ENCODE measurements around the gene GLA. TPM values are rescaled to one million over a fixed set of nuclear protein-coding genes. Genes with fewer than 3 reads are reported as not detected.
A peak's percentile ranks its signal among the peaks of the same experiment; 100 is the strongest.

GLA gene
- 16.2 TPM for total RNA-seq

DNA sequence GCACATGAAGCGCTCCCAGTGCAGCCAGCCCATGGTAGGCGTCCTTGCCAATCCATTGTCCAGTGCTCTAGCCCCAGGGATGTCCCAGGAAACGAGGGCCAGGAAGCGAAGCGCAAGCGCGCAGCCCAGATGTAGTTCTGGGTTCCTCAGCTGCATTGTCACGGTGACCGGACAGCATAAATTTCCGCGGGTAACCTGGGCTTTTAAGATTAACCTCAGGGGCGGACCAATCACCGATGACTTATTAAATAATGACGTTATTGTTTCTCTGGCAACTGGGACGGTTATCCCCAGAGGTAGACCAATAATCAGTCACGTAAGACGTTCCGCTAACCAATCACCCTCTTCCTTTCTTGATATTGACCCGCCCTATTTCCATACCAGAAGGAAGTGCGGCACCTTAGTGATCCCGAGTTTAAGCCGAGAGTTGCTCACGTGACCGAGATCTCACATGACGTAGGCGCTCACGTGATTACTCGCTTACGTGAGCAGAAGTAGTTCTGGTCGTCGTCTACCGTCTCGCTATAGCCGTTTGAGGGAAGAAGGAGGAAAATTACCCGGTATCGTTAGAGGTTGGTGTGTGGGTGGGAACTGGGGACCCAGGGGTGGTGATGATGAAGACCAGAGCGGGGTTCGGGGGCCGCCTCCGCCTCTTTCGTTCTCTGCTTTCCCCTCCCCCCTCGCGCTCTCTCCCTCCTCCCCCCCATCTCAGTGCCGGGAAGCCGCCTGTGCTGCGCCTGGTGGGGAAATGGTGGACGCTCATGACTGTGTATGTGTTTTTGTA lies at the start of gene GLA, which contains the start of gene HNRNPH2:
GLA (minus strand) TSS at position 178 of the 784 bp plus-strand sequence; CDS start at position 156, 22 bp downstream.
HNRNPH2 (plus strand) TSS at position 475 of the 784 bp plus-strand sequence. CDS start 3,767 bp downstream, outside the sequence.
- Histone ChIP-seq H3K4me1 (ENCODE audit: control insufficient read depth in 3 of 3, insufficient read depth in 3 of 3, low read length in 3 of 3) (peaks cover 13 to 24% (median 18%) of the 10 kb centered on the region in 3 donors), H3K9ac (ENCODE audit: low read depth in 1 of 3, low read length in 3 of 3) (peak within 1 kb of the TSS; percentile 81 to 92 (median 86)), H3K9me3 (ENCODE audit: control insufficient read depth in 3 of 3, low read length in 3 of 3) (no peaks in the 10 kb centered on the region), H3K4me3 (ENCODE audit: low read length in 3 of 3) (peak within 1 kb of the TSS; percentile 92 to 95 (median 93)), H3K27ac (ENCODE audit: low read depth, low read length) (peak within 1 kb of the TSS; percentile 90), H3K27me3 (ENCODE audit: control insufficient read depth in 3 of 3, insufficient read depth in 3 of 3, low read length in 3 of 3) (no peaks in the 10 kb centered on the region), H3K36me3 (ENCODE audit: control insufficient read depth in 3 of 3, insufficient read depth in 3 of 3, low read length in 3 of 3) (peaks cover 2 to 8% (median 5%) of the 10 kb centered on the region in 3 donors)

DNA sequence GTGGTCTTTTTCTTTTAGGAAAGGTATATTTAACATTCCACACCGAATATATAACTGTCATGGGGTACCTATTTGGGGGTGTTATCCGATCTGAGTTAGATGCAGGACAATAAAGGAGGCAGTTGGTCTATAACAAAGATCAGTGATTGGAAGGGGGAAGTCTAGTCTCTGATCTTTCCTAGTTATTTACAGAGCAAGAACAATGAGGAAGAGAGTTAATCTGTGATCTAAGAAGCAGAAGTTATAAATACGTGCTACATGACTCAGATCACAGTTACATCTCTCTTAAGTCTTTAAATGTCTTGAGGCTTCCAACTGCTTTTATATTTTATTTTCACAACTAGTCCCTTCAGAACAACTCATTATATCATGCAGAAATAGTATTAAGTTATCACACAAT lies 44.3 kb upstream of the GLA start:
- Histone ChIP-seq H3K4me1 (ENCODE audit: control insufficient read depth in 3 of 3, insufficient read depth in 3 of 3, low read length in 3 of 3) (no peaks in the 10 kb centered on the region), H3K9ac (ENCODE audit: low read depth in 1 of 3, low read length in 3 of 3) (no peak overlapping the region), H3K9me3 (ENCODE audit: control insufficient read depth in 3 of 3, low read length in 3 of 3) (no peaks in the 10 kb centered on the region), H3K4me3 (ENCODE audit: low read length in 3 of 3) (no peak overlapping the region), H3K27me3 (ENCODE audit: control insufficient read depth in 3 of 3, insufficient read depth in 3 of 3, low read length in 3 of 3) (no peaks in the 10 kb centered on the region), H3K27ac (ENCODE audit: low read depth, low read length) (no peak overlapping the region), H3K36me3 (ENCODE audit: control insufficient read depth in 3 of 3, insufficient read depth in 3 of 3, low read length in 3 of 3) (peaks cover 0 to 12% (median 8%) of the 10 kb centered on the region in 3 donors)

DNA sequence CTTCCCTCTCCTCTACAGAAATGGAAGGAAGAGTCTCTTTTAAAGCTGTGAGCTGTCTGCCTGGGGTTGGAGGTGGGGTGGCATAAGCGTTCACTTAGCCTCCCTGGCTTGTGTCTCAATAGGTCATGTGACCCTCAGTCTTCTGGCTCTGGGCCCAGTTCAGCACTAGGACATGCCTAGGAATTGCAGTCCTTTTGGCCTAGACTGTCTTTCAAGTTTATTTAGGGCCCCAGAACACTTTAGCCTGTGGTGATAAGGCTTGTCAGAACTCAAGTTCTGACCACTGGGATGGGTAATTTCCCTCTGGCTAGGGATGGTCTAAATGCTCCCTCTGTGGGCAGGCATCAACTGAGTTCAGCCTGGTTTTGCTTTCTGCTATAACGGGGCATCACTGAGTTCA lies 43.2 kb upstream of the GLA start:
- Histone ChIP-seq H3K9ac (ENCODE audit: low read depth in 1 of 3, low read length in 3 of 3) (no peak overlapping the region), H3K27me3 (ENCODE audit: control insufficient read depth in 3 of 3, insufficient read depth in 3 of 3, low read length in 3 of 3) (no peaks in the 10 kb centered on the region), H3K27ac (ENCODE audit: low read depth, low read length) (no peak overlapping the region), H3K4me1 (ENCODE audit: control insufficient read depth in 3 of 3, insufficient read depth in 3 of 3, low read length in 3 of 3) (no peaks in the 10 kb centered on the region), H3K4me3 (ENCODE audit: low read length in 3 of 3) (no peak overlapping the region), H3K36me3 (ENCODE audit: control insufficient read depth in 3 of 3, insufficient read depth in 3 of 3, low read length in 3 of 3) (peaks cover 0 to 12% (median 8%) of the 10 kb centered on the region in 3 donors), H3K9me3 (ENCODE audit: control insufficient read depth in 3 of 3, low read length in 3 of 3) (no peaks in the 10 kb centered on the region)

DNA sequence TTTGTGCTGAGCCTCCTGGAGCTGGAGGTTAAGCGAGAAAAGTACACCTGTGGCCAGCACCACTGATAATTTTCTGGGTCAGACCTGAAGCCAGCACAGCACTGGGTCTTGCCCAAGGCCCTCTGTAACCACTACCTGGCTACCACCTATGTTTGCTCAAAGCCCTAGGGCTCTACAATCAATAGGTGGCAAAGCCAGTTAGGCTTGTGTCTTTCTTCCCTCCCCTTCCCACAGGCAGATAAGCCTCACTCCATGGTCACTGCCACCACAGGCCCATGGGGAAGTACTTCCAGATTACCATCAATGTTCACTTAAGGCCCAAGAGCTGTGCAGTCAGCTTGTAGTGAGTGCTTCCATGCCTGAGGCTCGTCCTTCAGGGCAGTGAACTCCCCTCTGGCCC lies 42.4 kb upstream of the GLA start:
- Histone ChIP-seq H3K27me3 (ENCODE audit: control insufficient read depth in 3 of 3, insufficient read depth in 3 of 3, low read length in 3 of 3) (no peaks in the 10 kb centered on the region), H3K36me3 (ENCODE audit: control insufficient read depth in 3 of 3, insufficient read depth in 3 of 3, low read length in 3 of 3) (peaks cover 0 to 12% (median 10%) of the 10 kb centered on the region in 3 donors), H3K9ac (ENCODE audit: low read depth in 1 of 3, low read length in 3 of 3) (no peak overlapping the region), H3K9me3 (ENCODE audit: control insufficient read depth in 3 of 3, low read length in 3 of 3) (no peaks in the 10 kb centered on the region), H3K4me1 (ENCODE audit: control insufficient read depth in 3 of 3, insufficient read depth in 3 of 3, low read length in 3 of 3) (no peaks in the 10 kb centered on the region), H3K4me3 (ENCODE audit: low read length in 3 of 3) (no peak overlapping the region), H3K27ac (ENCODE audit: low read depth, low read length) (no peak overlapping the region)

DNA sequence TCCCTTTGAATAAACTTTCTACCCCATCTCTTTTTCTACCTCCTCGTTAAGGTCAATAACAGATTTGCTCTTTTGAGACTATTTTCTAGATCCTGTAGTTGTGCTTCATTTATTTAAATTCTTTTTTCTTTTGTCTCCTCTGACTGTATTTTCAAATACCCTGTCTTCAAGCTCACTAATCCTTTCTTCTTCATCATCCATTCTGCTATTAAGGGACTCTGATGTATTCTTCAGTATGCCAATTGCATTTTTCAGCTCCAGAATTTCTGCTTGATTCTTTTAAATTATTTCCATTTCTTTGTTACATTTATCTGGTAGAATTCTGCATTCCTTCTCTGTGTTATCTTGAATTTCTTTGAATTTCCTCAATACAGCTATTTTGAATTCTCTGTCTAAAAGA lies 41.6 kb upstream of the GLA start:
- Histone ChIP-seq H3K4me3 (ENCODE audit: low read length in 3 of 3) (no peak overlapping the region), H3K9me3 (ENCODE audit: control insufficient read depth in 3 of 3, low read length in 3 of 3) (no peaks in the 10 kb centered on the region), H3K9ac (ENCODE audit: low read depth in 1 of 3, low read length in 3 of 3) (no peak overlapping the region)

DNA sequence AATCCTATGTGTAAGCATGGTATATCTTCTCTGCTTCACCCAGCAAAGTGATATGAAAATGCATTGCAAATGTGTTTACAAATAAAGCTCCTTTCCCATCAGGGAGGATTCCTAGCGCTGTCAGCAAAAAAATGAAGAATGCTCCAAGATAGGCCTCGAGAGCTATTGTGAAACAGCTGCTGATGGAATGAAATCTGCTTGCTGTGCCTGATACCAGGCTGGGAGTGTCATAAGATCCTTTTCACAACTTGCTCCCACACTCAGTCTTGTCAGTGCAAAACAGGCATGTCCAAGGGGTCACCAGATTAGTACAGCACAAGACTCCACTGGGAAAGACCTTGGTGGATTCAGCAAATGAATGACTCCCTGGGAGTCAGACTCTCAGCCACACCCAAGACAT lies 34.4 kb upstream of the GLA start:
- Histone ChIP-seq H3K27ac (ENCODE audit: low read depth, low read length) (no peak overlapping the region), H3K4me1 (ENCODE audit: control insufficient read depth in 3 of 3, insufficient read depth in 3 of 3, low read length in 3 of 3) (no peaks in the 10 kb centered on the region), H3K9me3 (ENCODE audit: control insufficient read depth in 3 of 3, low read length in 3 of 3) (no peaks in the 10 kb centered on the region), H3K36me3 (ENCODE audit: control insufficient read depth in 3 of 3, insufficient read depth in 3 of 3, low read length in 3 of 3) (peaks cover 11 to 18% (median 13%) of the 10 kb centered on the region in 3 donors), H3K9ac (ENCODE audit: low read depth in 1 of 3, low read length in 3 of 3) (no peak overlapping the region), H3K4me3 (ENCODE audit: low read length in 3 of 3) (no peak overlapping the region), H3K27me3 (ENCODE audit: control insufficient read depth in 3 of 3, insufficient read depth in 3 of 3, low read length in 3 of 3) (no peaks in the 10 kb centered on the region)

More for the DNA sequence above, 41.6 kb upstream of the GLA start:
- Histone ChIP-seq H3K27me3 (ENCODE audit: control insufficient read depth in 3 of 3, insufficient read depth in 3 of 3, low read length in 3 of 3) (no peaks in the 10 kb centered on the region), H3K27ac (ENCODE audit: low read depth, low read length) (no peak overlapping the region), H3K36me3 (ENCODE audit: control insufficient read depth in 3 of 3, insufficient read depth in 3 of 3, low read length in 3 of 3) (peaks cover 0 to 10% (median 9%) of the 10 kb centered on the region in 3 donors), H3K4me1 (ENCODE audit: control insufficient read depth in 3 of 3, insufficient read depth in 3 of 3, low read length in 3 of 3) (no peaks in the 10 kb centered on the region)

DNA sequence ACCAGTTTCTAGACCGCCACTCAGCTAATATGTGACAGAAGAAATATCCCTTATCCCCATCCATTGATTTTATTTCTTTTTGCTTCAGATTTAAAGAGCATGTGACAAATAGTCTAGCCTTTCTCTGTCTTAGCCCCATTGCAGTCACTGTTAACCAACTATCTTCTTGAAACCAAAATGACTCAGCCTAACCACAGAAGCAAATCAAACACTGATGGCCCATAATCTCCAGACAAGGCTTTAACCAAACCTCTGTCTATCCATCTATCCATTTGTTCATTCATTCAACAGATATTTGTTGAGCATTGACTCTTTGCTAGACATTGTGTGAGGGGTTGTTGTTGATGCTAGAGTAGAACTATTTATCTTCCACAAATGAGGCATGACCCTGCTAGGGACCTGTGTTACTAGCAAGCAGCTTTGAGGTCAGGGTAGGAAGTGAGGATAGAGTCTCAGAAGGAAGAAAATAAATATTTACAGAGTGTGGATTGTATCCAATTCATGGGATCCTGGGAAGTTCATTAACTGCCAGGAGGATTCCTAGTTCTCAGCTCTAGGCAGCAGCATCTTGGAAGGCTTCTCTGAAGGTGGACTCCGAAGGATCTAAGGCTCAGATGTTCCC lies 22.8 kb upstream of the GLA start:
- Histone ChIP-seq H3K4me3 (ENCODE audit: low read length in 3 of 3) (no peak overlapping the region), H3K27me3 (ENCODE audit: control insufficient read depth in 3 of 3, insufficient read depth in 3 of 3, low read length in 3 of 3) (no peaks in the 10 kb centered on the region), H3K4me1 (ENCODE audit: control insufficient read depth in 3 of 3, insufficient read depth in 3 of 3, low read length in 3 of 3) (no peaks in the 10 kb centered on the region), H3K9ac (ENCODE audit: low read depth in 1 of 3, low read length in 3 of 3) (no peak overlapping the region), H3K9me3 (ENCODE audit: control insufficient read depth in 3 of 3, low read length in 3 of 3) (no peaks in the 10 kb centered on the region), H3K27ac (ENCODE audit: low read depth, low read length) (no peak overlapping the region), H3K36me3 (ENCODE audit: control insufficient read depth in 3 of 3, insufficient read depth in 3 of 3, low read length in 3 of 3) (peaks cover 0 to 9% (median 0%) of the 10 kb centered on the region in 3 donors)

DNA sequence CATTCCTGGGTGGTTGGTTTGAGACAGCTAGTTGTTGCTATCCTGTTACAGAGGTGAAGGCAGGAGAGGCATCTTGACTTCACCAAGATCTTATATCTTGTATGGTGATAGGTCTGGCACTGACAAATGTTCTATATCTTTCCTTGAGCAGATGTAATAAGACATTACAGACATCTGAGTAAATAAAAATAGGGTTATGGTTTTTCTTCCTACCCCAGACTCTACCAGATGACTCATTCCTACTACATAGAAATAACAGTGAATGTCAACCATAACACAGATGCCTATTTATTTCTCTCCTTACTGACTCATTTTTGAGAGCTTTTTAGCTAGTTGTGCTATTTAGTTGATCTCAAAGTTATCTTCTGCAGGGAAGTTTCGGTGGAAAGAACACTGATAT lies 22.2 kb upstream of the GLA start:
- Histone ChIP-seq H3K4me1 (ENCODE audit: control insufficient read depth in 3 of 3, insufficient read depth in 3 of 3, low read length in 3 of 3) (no peaks in the 10 kb centered on the region), H3K9ac (ENCODE audit: low read depth in 1 of 3, low read length in 3 of 3) (no peak overlapping the region), H3K27me3 (ENCODE audit: control insufficient read depth in 3 of 3, insufficient read depth in 3 of 3, low read length in 3 of 3) (no peaks in the 10 kb centered on the region), H3K4me3 (ENCODE audit: low read length in 3 of 3) (no peak overlapping the region), H3K27ac (ENCODE audit: low read depth, low read length) (no peak overlapping the region), H3K9me3 (ENCODE audit: control insufficient read depth in 3 of 3, low read length in 3 of 3) (no peaks in the 10 kb centered on the region), H3K36me3 (ENCODE audit: control insufficient read depth in 3 of 3, insufficient read depth in 3 of 3, low read length in 3 of 3) (peaks cover 0 to 9% (median 0%) of the 10 kb centered on the region in 3 donors)

DNA sequence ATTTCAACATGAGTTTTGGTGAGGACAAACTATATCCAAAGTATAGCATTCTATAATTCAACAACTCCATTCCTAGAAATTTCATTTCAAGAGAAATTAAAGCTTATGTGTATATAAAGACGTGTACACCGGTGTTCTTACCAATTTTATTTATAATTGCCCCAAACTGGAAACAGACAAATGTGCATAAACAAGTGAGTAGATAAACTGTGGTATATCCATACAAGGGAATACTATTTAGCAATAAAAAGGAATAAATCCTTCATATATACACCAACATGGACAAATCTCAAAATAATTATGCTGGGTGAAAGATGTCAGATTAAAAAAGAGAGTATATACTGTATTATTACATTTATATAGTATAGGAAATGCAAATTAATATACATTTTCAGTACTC lies 20.2 kb upstream of the GLA start:
- Histone ChIP-seq H3K4me1 (ENCODE audit: control insufficient read depth in 3 of 3, insufficient read depth in 3 of 3, low read length in 3 of 3) (no peaks in the 10 kb centered on the region), H3K4me3 (ENCODE audit: low read length in 3 of 3) (no peak overlapping the region), H3K9ac (ENCODE audit: low read depth in 1 of 3, low read length in 3 of 3) (no peak overlapping the region), H3K27me3 (ENCODE audit: control insufficient read depth in 3 of 3, insufficient read depth in 3 of 3, low read length in 3 of 3) (no peaks in the 10 kb centered on the region), H3K27ac (ENCODE audit: low read depth, low read length) (no peak overlapping the region), H3K36me3 (ENCODE audit: control insufficient read depth in 3 of 3, insufficient read depth in 3 of 3, low read length in 3 of 3) (peaks cover 0 to 11% (median 0%) of the 10 kb centered on the region in 3 donors), H3K9me3 (ENCODE audit: control insufficient read depth in 3 of 3, low read length in 3 of 3) (no peaks in the 10 kb centered on the region)

DNA sequence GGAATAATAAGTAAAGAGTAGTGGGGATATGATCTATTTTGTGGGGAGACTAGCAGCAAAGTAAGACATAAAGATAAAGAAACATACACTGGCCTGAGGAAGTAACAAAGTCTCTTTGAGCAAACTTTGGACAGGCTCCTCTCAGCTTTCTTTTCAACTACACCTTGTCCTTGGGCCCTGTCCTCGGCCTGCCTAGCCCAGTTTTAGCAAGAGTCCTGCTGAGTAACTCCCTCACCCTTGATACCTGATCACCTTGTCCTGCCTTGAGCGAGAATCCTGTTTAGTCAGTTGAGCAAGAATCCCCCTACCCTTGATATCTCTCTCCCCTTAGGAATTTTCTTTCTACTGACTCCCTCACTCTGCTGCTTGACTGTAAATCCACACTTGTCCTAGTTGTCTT lies 11.8 kb upstream of the GLA start:
- H3K9ac ChIP-seq (ENCODE audit: low read depth in 1 of 3, low read length in 3 of 3): peak overlapping the region in 1 of 3 donors; percentile 20
- H3K27ac ChIP-seq (ENCODE audit: low read depth, low read length): no peak overlapping the region
- H3K36me3 ChIP-seq (ENCODE audit: control insufficient read depth in 3 of 3, insufficient read depth in 3 of 3, low read length in 3 of 3): peaks cover 0 to 8% (median 0%) of the 10 kb centered on the region in 3 donors
- peaks cover 3 to 8% (median 7%) of the 10 kb centered on the region in 3 donors for H3K4me1 ChIP-seq (ENCODE audit: control insufficient read depth in 3 of 3, insufficient read depth in 3 of 3, low read length in 3 of 3)
- no peaks in the 10 kb centered on the region for H3K27me3 ChIP-seq (ENCODE audit: control insufficient read depth in 3 of 3, insufficient read depth in 3 of 3, low read length in 3 of 3)
- H3K4me3 ChIP-seq (ENCODE audit: low read length in 3 of 3): no peak overlapping the region
- no peaks in the 10 kb centered on the region for H3K9me3 ChIP-seq (ENCODE audit: control insufficient read depth in 3 of 3, low read length in 3 of 3)

Measured in skeletal muscle tissue (tissue), 4 donors.